HCT116 (cell line): ENCODE data around the gene KLF4. TPM values are rescaled to one million over a fixed set of nuclear protein-coding genes. Genes with fewer than 3 reads are reported as not detected.

ENCODE experiments used
- ATAC-seq: fragments of 200-7000 bp; cut with Tn5 transposase; 2 replicates; pipeline ENCODE4 v1.9.1; 2020; ENCODE audit warnings: mild to moderate bottlenecking, moderate library complexity
- BruUV-seq: library from RNA; stranded (reverse); fragments of 400-500 nt; replicated peaks from 2 replicates; lab custom pipeline; 2021; lab: Mats Ljungman, UMichigan
- CTCF ChIA-PET: fragments of 300-600 bp; sonication (Branson Sonifier 250); formaldehyde crosslinking; loops from one replicate; lab custom pipeline; 2021; ENCODE audit warnings: antibody characterized with exemption; lab: Charles Lee
- POLR2A ChIA-PET: fragments of 300-600, 350-600 bp; sonication (Branson Sonifier 250); formaldehyde crosslinking; loops from one replicate; lab custom pipeline; 2021; ENCODE audit warnings: antibody characterized with exemption; lab: Charles Lee
- RAD21 ChIA-PET, 2 experiments: fragments of 300-600 bp; sonication (Branson Sonifier 250); formaldehyde crosslinking; loops; one replicate each; lab custom pipeline; 2023; ENCODE audit warnings: low total read pairs in 2 of 2; ENCODE audit not compliant: uncharacterized antibody in 2 of 2, unreplicated experiment in 2 of 2, low non-redundant PET in 1 of 2; lab: Charles Lee
- DNase-seq: peaks from one replicate; pipeline ENCODE4 v3.0.0-alpha.2; 2010; ENCODE audit warnings: low read depth, low spot score
- H2AFZ ChIP-seq: fragments of 200-600 bp; shearing (Covaris generic), sonication (generic); 2 replicates; pipeline ENCODE4 v1.6.1; 2017; ENCODE audit warnings: low read depth, mixed run types, mixed read lengths, antibody characterized with exemption, low read length; ENCODE audit not compliant: poor library complexity, severe bottlenecking
- H3K27ac ChIP-seq: 2 replicates; pipeline ENCODE4 v1.5.1; 2012; ENCODE audit warnings: low read depth, low read length
- H3K27me3 ChIP-seq: fragments of 200-600 bp; sonication (generic); 2 replicates; pipeline ENCODE4 v1.6.1; 2016; ENCODE audit warnings: mixed run types, low read length, mixed read lengths; ENCODE audit not compliant: insufficient read depth
- H3K36me3 ChIP-seq, 2 experiments: fragments of 200-500 bp in 1 of 2; fragments of 200-600 bp in 1 of 2; sonication (Bioruptor generic) in 1 of 2; sonication (generic) in 1 of 2; 2 replicates each; pipeline versions ENCODE4 v1.5.1 to v1.6.1; 2014 to 2016; ENCODE audit warnings: low read length in 2 of 2, inconsistent platforms in 1 of 2, mixed read lengths in 1 of 2, mixed run types in 1 of 2; ENCODE audit not compliant: insufficient read depth in 2 of 2, control insufficient read depth in 1 of 2
- H3K4me1 ChIP-seq, 2 experiments: fragments of 200-600 bp in 1 of 2; sonication (generic) in 1 of 2; 2 replicates each; pipeline versions ENCODE4 v1.5.1 to v1.6.1; 2012 to 2017; ENCODE audit warnings: low read length in 2 of 2, inconsistent platforms in 1 of 2, mild to moderate bottlenecking in 1 of 2, mixed read lengths in 1 of 2, mixed run types in 1 of 2, moderate library complexity in 1 of 2; ENCODE audit not compliant: insufficient read depth in 2 of 2, control insufficient read depth in 1 of 2
- H3K4me2 ChIP-seq: fragments of 200-600 bp; sonication (generic); 2 replicates; pipeline ENCODE4 v1.6.1; 2017; ENCODE audit warnings: mixed run types, low read length, mixed read lengths
- H3K4me3 ChIP-seq, 2 experiments: fragments of 200-600 bp in 1 of 2; sonication (generic) in 1 of 2; replicated peaks in 1 of 2; 2 replicates each; pipeline ENCODE4 v1.5.1; 2011 to 2016; ENCODE audit warnings: low read length in 2 of 2, control low read depth in 1 of 2, low read depth in 1 of 2, mild to moderate bottlenecking in 1 of 2, mixed read lengths in 1 of 2, mixed run types in 1 of 2
- H3K79me2 ChIP-seq: fragments of 200-600 bp; sonication (generic); 2 replicates; pipeline ENCODE4 v1.6.1; 2017; ENCODE audit warnings: mild to moderate bottlenecking, mixed run types, low read length, moderate library complexity, mixed read lengths; ENCODE audit not compliant: insufficient read depth
- H3K9ac ChIP-seq: fragments of 200-600 bp; sonication (generic); 2 replicates; pipeline ENCODE4 v1.6.1; 2016; ENCODE audit warnings: low read length, mixed read lengths
- H3K9me2 ChIP-seq: fragments of 200-600 bp; sonication (generic), shearing (Covaris generic); 2 replicates; pipeline ENCODE4 v1.6.1; 2017; ENCODE audit warnings: mixed run types, mild to moderate bottlenecking, moderate library complexity; ENCODE audit not compliant: insufficient read depth
- H3K9me3 ChIP-seq, 2 experiments: fragments of 200-500 bp in 1 of 2; fragments of 200-600 bp in 1 of 2; sonication (Bioruptor generic) in 1 of 2; sonication (generic) in 1 of 2; 2 replicates each; pipeline ENCODE4 v1.6.1; 2014 to 2017; ENCODE audit warnings: low read length in 2 of 2, mixed read lengths in 2 of 2, inconsistent platforms in 1 of 2, low read depth in 1 of 2, mild to moderate bottlenecking in 1 of 2, mixed run types in 1 of 2, moderate library complexity in 1 of 2; ENCODE audit not compliant: control insufficient read depth in 1 of 2, insufficient read depth in 1 of 2
- H4K20me1 ChIP-seq: fragments of 200-600 bp; sonication (generic), shearing (Covaris generic); 2 replicates; pipeline ENCODE4 v1.6.1; 2017; ENCODE audit warnings: mixed run types, mild to moderate bottlenecking, moderate library complexity; ENCODE audit not compliant: insufficient read depth
- ATF3 ChIP-seq: IDR thresholded peaks from 2 replicates; pipeline ENCODE4 v1.6.1; 2012
- CEBPB ChIP-seq: IDR thresholded peaks from 2 replicates; pipeline ENCODE4 v1.6.1; 2012; ENCODE audit warnings: low read depth
- EGR1 ChIP-seq: IDR thresholded peaks from 2 replicates; pipeline ENCODE4 v1.6.1; 2012; ENCODE audit warnings: low read depth
- ELF1 ChIP-seq: IDR thresholded peaks from 2 replicates; pipeline ENCODE4 v1.6.1; 2012; ENCODE audit warnings: low read depth, borderline replicate concordance
- EZH2 ChIP-seq: fragments of 200-600 bp; sonication (generic); IDR thresholded peaks from 2 replicates; pipeline ENCODE4 v1.6.1; 2017; ENCODE audit warnings: antibody characterized with exemption, mixed run types
- EZH2phosphoT487 ChIP-seq: fragments of 200-600 bp; IDR thresholded peaks from 2 replicates; pipeline ENCODE4 v1.6.1; 2018; ENCODE audit warnings: antibody characterized with exemption, borderline replicate concordance
- FOSL1 ChIP-seq: IDR thresholded peaks from 2 replicates; pipeline ENCODE4 v1.6.1; 2012; ENCODE audit warnings: low read depth
- JUND ChIP-seq: IDR thresholded peaks from 2 replicates; pipeline ENCODE4 v1.6.1; 2012
- POLR2A ChIP-seq: IDR thresholded peaks from 2 replicates; pipeline ENCODE4 v1.7.0; 2011; ENCODE audit warnings: borderline replicate concordance; ENCODE audit not compliant: insufficient read depth, insufficient read length; ENCODE audit errors: extremely low read depth
- RAD21 ChIP-seq: IDR thresholded peaks from 2 replicates; pipeline ENCODE4 v1.6.1; 2012; ENCODE audit warnings: low read depth, mild to moderate bottlenecking
- SIN3A ChIP-seq: IDR thresholded peaks from 2 replicates; pipeline ENCODE4 v1.6.1; 2012; ENCODE audit warnings: low read depth
- SP1 ChIP-seq: IDR thresholded peaks from 2 replicates; pipeline ENCODE4 v1.6.1; 2012; ENCODE audit warnings: low read depth
- SRF ChIP-seq: IDR thresholded peaks from 2 replicates; pipeline ENCODE4 v1.6.1; 2012; ENCODE audit warnings: low read depth
- TCF7L2 ChIP-seq: IDR thresholded peaks from 2 replicates; pipeline ENCODE4 v1.7.0; 2011; ENCODE audit warnings: borderline replicate concordance, inconsistent platforms; ENCODE audit not compliant: insufficient read depth, insufficient read length; ENCODE audit errors: extremely low read depth
- YY1 ChIP-seq: IDR thresholded peaks from 2 replicates; pipeline ENCODE4 v1.6.1; 2011; ENCODE audit warnings: low read length, low read depth, moderate library complexity, mild to moderate bottlenecking; ENCODE audit not compliant: insufficient replicate concordance; ENCODE audit errors: extremely low read depth
- ZBTB33 ChIP-seq: IDR thresholded peaks from 2 replicates; pipeline ENCODE4 v1.6.1; 2011; ENCODE audit warnings: mild to moderate bottlenecking, low read length, moderate library complexity; ENCODE audit not compliant: insufficient replicate concordance; ENCODE audit errors: extremely low read depth
- ZNF274 ChIP-seq: fragments of 200-500 bp; sonication (Bioruptor generic); IDR thresholded peaks from 2 replicates; pipeline ENCODE4 v1.6.1; 2014; ENCODE audit warnings: mild to moderate bottlenecking, low read depth, low read length, inconsistent platforms
- intact Hi-C: fragments of 100-400 bp; cut with micrococcal nuclease; formaldehyde crosslinking; loops from 2 replicates; pipeline ENCODE4 v1.10.0; 2022
- total RNA-seq: library from RNA; stranded (reverse); gene quantifications from one replicate; pipeline ENCODE4 v1.2.1, GENCODE V29; 2021; ENCODE audit not compliant: unreplicated experiment

The KLF4 gene
- total RNA-seq, 1 experiment from 2014 or later: 92.8 TPM

GRCh38 chr9:107447081-107447480 lies 42.5 kb downstream of the KLF4 start:
- BruUV-seq: no TSS peak
- no peak overlapping the region for H3K9ac ChIP-seq

More at GRCh38 chr9:107447081-107447480, 42.5 kb downstream of the KLF4 start:
- Histone ChIP-seq H3K9me2 (no peaks in the 10 kb centered on the region), H4K20me1 (no peaks in the 10 kb centered on the region), H3K36me3 (no peaks in the 10 kb centered on the region), H3K4me1 (no peaks in the 10 kb centered on the region), H3K9me3 (no peaks in the 10 kb centered on the region), H3K27me3 (no peaks in the 10 kb centered on the region), H3K27ac (no peak overlapping the region), H3K79me2 (no peaks in the 10 kb centered on the region), H3K4me3 (no peak overlapping the region), H2AFZ (no peak overlapping the region), H3K4me2 (no peak overlapping the region)
- RAD21 ChIA-PET: no interaction called here
- DNase-seq (no peak), ATAC-seq (no peak)
- POLR2A ChIA-PET: no interaction called here
- intact Hi-C loops: no loop called here
- CTCF ChIA-PET: no interaction called here
- TF ChIP-seq ATF3: no peak
- no peak for TF ChIP-seq SRF
- no peak for TF ChIP-seq SIN3A
- TF ChIP-seq EGR1: no peak
- TF ChIP-seq RAD21: no peak
- TF ChIP-seq ZNF274: no peak
- no peak for TF ChIP-seq ZBTB33
- TF ChIP-seq POLR2A: no peak
- TF ChIP-seq EZH2: no peak
- TF ChIP-seq SP1: no peak
- TF ChIP-seq CEBPB: no peak
- no peak for TF ChIP-seq JUND
- no peak for TF ChIP-seq EZH2phosphoT487
- TF ChIP-seq FOSL1: no peak
- no peak for TF ChIP-seq ELF1
- no peak for TF ChIP-seq TCF7L2
- no peak for TF ChIP-seq YY1
